GM21515 (cell line): Measurements from ENCODE around the gene DMD.

Source experiments
- ATAC-seq: cut with Tn5 transposase; IDR thresholded peaks from one replicate; pipeline ENCODE4 v1.9.1; 2021; ENCODE audit not compliant: unreplicated experiment

DMD gene

DNA sequence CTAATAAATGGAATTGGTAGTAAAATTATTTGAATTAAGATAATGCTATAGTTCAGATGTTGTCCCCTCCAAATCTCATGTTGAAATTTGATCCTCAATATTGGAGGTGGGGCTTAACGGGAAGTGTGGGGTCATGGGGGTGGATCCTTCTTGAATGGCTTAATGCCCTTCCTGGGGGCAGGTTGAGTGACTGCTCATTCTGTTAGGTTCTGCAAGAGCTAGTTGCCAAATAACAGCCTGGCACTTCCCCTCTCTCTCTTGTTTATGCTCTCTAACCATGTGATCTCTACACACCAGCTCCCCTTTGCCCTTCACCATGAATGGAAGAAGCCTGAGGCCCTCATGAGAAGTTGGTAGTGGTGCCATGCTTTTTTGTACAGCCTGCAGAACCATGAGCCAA is 1414.7 kb downstream of the DMD start:
- no peak for ATAC-seq

DNA sequence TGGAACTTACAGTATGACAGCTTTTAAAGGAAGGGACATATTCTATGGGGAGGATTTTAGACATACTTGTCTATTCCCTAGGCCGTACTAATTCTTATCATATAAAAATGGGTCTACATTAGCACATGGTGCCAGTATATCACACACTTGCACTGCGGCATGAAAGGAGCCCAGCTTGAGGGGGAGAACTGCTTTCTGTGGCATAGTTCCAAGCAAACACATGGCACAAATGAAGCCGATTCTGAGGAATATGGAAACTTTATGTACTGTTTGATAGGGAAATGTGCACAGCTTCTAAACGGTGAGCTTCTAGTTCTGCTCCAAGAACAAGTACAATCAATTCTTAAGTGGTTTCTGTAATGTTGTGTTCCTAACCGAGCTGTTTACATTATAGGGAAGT is 1463.9 kb downstream of the DMD start:
- ATAC-seq, result no peak

GRCh38 chrX:31743004-31743403 is 1468.3 kb downstream of the DMD start:
- ATAC-seq, result no peak

DNA sequence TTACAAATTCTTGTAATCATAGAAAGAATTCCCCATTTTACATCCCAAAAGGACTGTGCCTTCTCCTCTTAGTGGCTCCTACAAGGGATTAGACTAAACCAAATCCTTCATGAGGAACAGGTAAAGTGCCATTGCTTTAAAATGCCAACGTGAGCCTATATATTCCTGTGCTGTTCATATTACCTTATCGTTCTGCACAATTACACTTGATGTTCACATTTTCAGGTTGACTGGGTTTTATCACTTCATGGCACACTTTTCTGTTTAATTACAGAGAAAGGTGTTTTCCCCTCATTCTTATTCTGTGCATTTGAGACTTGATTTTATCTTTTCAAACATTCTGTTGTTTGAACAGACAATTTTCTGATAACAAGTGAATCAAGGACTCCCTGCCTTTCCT is 1493.9 kb downstream of the DMD start:
- no peak for ATAC-seq

DNA sequence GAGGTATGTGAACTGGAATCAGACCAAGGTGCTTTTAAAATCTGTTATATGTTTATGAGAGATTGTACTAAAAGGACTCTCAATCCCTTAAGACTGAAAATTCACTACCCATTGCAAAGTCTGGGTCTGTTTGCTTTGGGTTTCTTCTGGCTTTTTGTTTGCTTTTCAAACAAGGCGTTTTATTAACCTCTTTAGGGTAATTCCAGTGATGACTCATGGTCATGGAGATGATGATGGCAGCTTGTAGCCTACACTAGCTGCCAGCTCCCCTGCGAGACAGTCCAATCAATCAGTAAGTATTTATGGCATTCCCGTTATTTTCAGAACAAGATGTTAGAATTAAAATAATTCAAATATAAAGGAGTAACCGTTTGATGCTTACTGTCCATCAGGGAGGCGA is 1495.7 kb downstream of the DMD start:
- no peak for ATAC-seq

GRCh38 chrX:31714797-31715196 is 1496.6 kb downstream of the DMD start:
- no peak for ATAC-seq

GRCh38 chrX:31713120-31713519 is 1498.2 kb downstream of the DMD start:
- ATAC-seq, result no peak

GRCh38 chrX:31711166-31711565 is 1500.2 kb downstream of the DMD start:
- no peak for ATAC-seq

- ATAC-seq, result no peak
Measured at GRCh38 chrX:31708116-31708515, 1503.2 kb downstream of the DMD start.

DNA sequence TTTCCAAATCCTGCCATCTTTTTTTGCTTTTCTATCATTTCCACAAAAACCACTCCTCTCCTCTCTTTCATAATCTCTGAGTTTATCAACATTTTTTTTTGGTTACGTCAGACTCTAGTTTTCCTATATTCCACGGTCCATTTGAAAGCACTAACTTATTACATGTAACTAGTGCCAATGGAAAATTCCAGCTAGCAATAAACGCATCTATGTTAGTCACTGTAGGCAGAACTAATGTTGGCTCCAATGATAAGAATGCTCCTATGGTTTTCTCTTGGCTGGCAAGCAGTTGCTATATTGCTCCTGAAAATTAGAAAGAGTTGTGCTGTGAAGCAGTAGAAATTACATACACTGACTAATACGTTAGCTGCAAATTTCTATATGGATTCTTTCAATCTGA is 1504.9 kb downstream of the DMD start:
- ATAC-seq, result no peak

GRCh38 chrX:31705816-31706215 is 1505.5 kb downstream of the DMD start:
- ATAC-seq, result no peak

GRCh38 chrX:31704938-31705337 is 1506.4 kb downstream of the DMD start:
- ATAC-seq, result no peak

GRCh38 chrX:31702222-31702621 is 1509.1 kb downstream of the DMD start:
- no peak for ATAC-seq

- ATAC-seq, result no peak
Measured at GRCh38 chrX:31697294-31697916, 1513.9 kb downstream of the DMD start.

- ATAC-seq, result no peak
Measured at GRCh38 chrX:31679861-31680260, 1531.5 kb downstream of the DMD start.

GRCh38 chrX:31670245-31670644 is 1541.1 kb downstream of the DMD start:
- no peak for ATAC-seq

DNA sequence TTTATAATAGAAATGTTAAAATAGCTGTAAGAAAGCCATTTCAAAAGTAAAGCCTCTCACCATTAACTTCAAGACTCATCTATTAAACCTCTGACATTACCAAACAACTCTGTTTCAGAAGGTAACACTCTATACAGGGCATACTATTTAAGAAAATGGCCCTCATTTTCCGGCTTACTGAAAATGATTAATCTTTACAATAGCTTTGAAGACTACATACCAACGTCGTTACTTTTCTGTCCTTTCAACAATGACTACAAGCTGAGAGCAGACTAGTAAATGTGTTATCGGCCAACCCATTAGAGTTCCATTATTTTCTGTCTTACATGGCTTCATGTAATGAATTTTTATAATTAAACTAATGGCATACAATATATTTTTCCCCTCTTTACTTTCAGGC is 1545.9 kb downstream of the DMD start:
- ATAC-seq, result no peak

DNA sequence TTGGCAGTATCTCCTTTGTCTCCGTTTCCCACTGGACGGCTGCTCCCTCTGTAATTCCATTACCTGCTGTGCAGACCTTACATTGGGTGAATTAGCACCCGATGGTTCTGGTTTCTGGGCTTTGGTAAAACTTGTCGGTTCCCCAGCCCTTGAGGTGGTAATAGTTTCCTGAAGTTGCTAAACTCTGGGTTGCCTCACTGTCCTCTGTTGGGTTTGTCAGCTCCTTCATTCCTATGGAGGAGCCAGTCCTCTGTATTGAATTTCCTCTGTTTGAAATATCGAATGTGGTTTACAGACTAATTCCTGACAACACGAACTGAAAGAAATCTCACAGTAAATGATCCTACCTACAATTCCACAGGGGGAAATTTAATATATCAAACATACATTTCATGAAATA is 1548.2 kb downstream of the DMD start:
- ATAC-seq, result no peak

GRCh38 chrX:31661280-31661810 is 1550.0 kb downstream of the DMD start:
- ATAC-seq, result no peak

DNA sequence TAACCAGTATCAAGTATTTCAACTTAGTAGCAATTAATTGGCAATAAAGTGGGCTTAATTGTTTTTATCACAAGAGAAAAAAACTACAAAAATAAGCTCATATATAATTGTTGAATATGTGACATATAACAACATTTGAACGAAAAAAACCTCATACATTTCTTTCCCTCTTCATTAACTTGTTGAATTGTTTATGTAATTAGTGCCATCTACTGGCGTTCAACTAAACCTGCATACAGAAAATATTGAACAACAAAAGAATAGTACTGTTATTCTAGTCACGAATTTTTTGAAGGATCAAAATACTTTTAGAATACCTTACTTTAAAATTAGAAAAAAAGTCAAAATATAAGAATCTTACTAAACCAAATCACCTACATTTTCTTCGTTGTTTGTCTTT is 1553.0 kb downstream of the DMD start:
- no peak for ATAC-seq

GRCh38 chrX:31656013-31656412 is 1555.3 kb downstream of the DMD start:
- no peak for ATAC-seq

- no peak for ATAC-seq
Measured at GRCh38 chrX:31653422-31653821, 1557.9 kb downstream of the DMD start.

- ATAC-seq, result no peak
Measured at GRCh38 chrX:31652650-31653049, 1558.7 kb downstream of the DMD start.
